Activated CD8-positive, alpha-beta memory T cell treated with anti-CD3 and anti-CD28 coated beads for 36 hours (primary cell): ENCODE measurements around the gene HPS3. TPM values are rescaled to one million over a fixed set of nuclear protein-coding genes. Genes with fewer than 3 reads are reported as not detected.
"Not testable (repeated sequence)": the region's sequence is repeated elsewhere in the genome, so short reads cannot be mapped to it uniquely, and the experiment has no call there.

Experiments used
- CTCF ChIA-PET: fragments of 350-600 bp; sonication (Branson Sonifier 250); formaldehyde crosslinking; loops from one replicate; lab custom pipeline; 2021; ENCODE audit warnings: antibody characterized with exemption; lab: Charles Lee
- POLR2A ChIA-PET: fragments of 350-600 bp; sonication (Branson Sonifier 250); formaldehyde crosslinking; loops from one replicate; lab custom pipeline; 2021; ENCODE audit warnings: antibody characterized with exemption; lab: Charles Lee
- total RNA-seq, 2 experiments: library from RNA; stranded (reverse); gene quantifications; one replicate each; pipeline ENCODE4 v1.2.3, GENCODE V29; 2021

Gene HPS3
- total RNA-seq, 2 experiments from 2014 or later: 17.9 to 19.1 TPM

- POLR2A ChIA-PET: no interaction called here
- CTCF ChIA-PET: no interaction called here
Measured at GRCh38 chr3:149216193-149216869, 86.9 kb downstream of the HPS3 start.

- ChIA-PET CTCF (no interaction called here), POLR2A (no interaction called here)
Measured at GRCh38 chr3:149217347-149217746, 87.9 kb downstream of the HPS3 start.

DNA sequence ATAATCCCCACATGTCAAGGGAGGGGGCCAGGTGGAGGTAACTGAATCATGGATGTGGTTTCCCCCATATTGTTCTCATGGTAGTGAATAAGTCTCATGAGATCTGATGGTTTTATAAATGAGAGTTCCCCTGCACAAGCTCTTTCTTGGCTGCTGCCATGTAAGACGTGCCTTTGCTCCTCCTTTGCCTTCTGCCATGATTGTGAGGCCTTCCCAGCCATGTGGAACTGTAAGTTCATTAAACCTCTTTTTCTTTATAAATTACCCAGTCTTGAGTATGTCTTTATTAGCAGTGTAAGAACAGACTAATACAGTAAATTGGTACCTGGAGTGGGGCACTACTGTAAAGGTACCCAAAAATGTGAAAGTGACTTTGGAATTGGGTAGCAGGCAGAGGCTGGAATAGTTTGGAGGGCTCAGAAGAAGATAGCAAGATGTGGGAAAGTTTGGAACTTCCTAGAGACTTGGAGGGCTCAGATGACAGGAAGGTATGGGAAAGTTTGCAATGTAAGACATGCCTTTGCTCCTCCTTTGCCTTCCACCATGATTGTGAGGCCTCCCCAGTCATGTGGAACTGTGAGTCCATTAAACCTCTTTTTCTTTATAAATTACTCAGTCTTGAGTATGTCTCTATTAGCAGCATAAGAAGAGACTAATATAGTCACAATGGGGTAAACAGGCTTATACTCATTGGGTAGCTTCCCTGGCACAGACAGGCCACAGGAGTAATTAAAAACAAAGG lies 90.1 kb downstream of the HPS3 start:
- CTCF ChIA-PET: interaction anchor here (1.2 kb wide), 1 partner anchor 10 kb away, joined by 3 read pairs; no protein-coding TSS in a partner anchor
- POLR2A ChIA-PET: not testable (repeated sequence)

GRCh38 chr3:149221783-149222517 lies 92.5 kb downstream of the HPS3 start, which contains the start of gene CP:
Gene CP (minus strand): TSS chr3:149221829. CDS start chr3:149221792, 37 bp downstream.
- ChIA-PET CTCF (no interaction called here), POLR2A (no interaction called here)

Other genes starting within 250 kb of the HPS3 start
- gene GYG1, start 138.1 kb upstream of the HPS3 start, total RNA-seq: 10 to 100 TPM; 32.8 to 34.6 TPM
- gene HLTF, start 43.1 kb upstream of the HPS3 start, total RNA-seq: 10 to 100 TPM; 22.3 to 22.7 TPM
- not detected for gene CP, start 92.2 kb downstream of the HPS3 start, total RNA-seq
- gene TM4SF18, start 204.0 kb downstream of the HPS3 start, total RNA-seq: not detected
- not detected for gene TM4SF1, start 248.0 kb downstream of the HPS3 start, total RNA-seq